ENCODE data around the gene CTNND2. TPM values are rescaled to one million over a fixed set of nuclear protein-coding genes. Genes with fewer than 3 reads are reported as not detected.

The CTNND2 gene
- total and polyA plus RNA-seq, 4 donors, result 0.05 to 0.50 (median 0.27) TPM

- peaks cover 0 to 5% (median 0%) of the 10 kb centered on the region in 4 donors for H3K9me3 ChIP-seq (ENCODE audit: control insufficient read depth in 4 of 4, low read length in 3 of 4)
- 84% methylated on average over 7 of the region's 7 CpGs for WGBS
- peaks cover 0 to 6% (median 4%) of the 10 kb centered on the region in 4 donors for H3K27me3 ChIP-seq (ENCODE audit: control insufficient read depth in 4 of 4, insufficient read depth in 4 of 4, low read length in 3 of 4)
- peaks cover 6 to 16% (median 10%) of the 10 kb centered on the region in 4 donors for H3K4me1 ChIP-seq (ENCODE audit: control insufficient read depth in 4 of 4, insufficient read depth in 4 of 4, low read length in 3 of 4)
- H3K4me3 ChIP-seq (ENCODE audit: low read depth in 1 of 3, low read length in 3 of 3), result no peak overlapping the region
- H3K9ac ChIP-seq (ENCODE audit: low read depth in 1 of 2, low read length in 2 of 2), result no peak overlapping the region
- TF ChIP-seq SP1 (IDR thresholded peaks at IDR 0.05), result no peak
- TF ChIP-seq HNF4A (conservative IDR thresholded peaks at IDR 0.05), result no peak
- TF ChIP-seq EGR1 (IDR thresholded peaks at IDR 0.05; ENCODE audit: low read depth in 2 of 2), result no peak
- no peak for TF ChIP-seq NR2F2 (IDR thresholded peaks at IDR 0.05)
- TF ChIP-seq FOXA2 (IDR thresholded peaks at IDR 0.05), result no peak
- TF ChIP-seq TAF1 (conservative IDR thresholded peaks at IDR 0.05), result no peak
- TF ChIP-seq, protein P1, sequence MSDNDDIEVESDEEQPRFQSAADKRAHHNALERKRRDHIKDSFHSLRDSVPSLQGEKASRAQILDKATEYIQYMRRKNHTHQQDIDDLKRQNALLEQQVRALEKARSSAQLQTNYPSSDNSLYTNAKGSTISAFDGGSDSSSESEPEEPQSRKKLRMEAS (IDR thresholded peaks at IDR 0.05), result no peak
- no peak for TF ChIP-seq ATF3 (IDR thresholded peaks at IDR 0.05)
- no peak for TF ChIP-seq RXRA (IDR thresholded peaks at IDR 0.05)
- H3K27ac ChIP-seq (ENCODE audit: low read depth in 1 of 2, low read length in 2 of 2), result no peak overlapping the region
- no peak for DNase-seq (ENCODE audit: low spot score)
- no peaks in the 10 kb centered on the region for H3K36me3 ChIP-seq (ENCODE audit: control insufficient read depth in 4 of 4, insufficient read depth in 3 of 4, low read depth in 1 of 4, low read length in 3 of 4)
Observed at GRCh38 chr5:11383506-11384095, 520.6 kb downstream of the CTNND2 start.

DNA sequence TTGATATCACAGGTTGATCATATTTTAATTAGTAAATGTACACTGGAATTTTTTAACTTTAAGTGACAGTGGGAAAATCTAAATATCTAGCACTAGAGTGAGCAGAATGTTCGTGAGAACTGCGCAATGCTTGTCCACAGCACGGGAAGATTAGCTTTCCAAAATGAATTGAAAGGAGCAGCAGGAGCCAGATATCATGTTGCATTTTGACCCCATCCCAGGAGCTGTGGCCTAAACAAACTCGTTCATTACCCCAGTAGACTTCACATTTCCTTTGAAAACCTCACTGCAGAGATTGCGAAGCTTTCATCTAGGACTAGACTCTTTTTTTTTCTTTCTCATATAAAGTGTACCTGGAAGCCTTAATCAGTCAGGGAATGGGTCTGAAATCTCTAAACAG, 525.8 kb downstream of the CTNND2 start:
- no peaks in the 10 kb centered on the region for H3K4me1 ChIP-seq (ENCODE audit: control insufficient read depth in 4 of 4, insufficient read depth in 4 of 4, low read length in 3 of 4)
- no peak overlapping the region for H3K9ac ChIP-seq (ENCODE audit: low read depth in 1 of 2, low read length in 2 of 2)
- H3K27ac ChIP-seq (ENCODE audit: low read depth in 1 of 2, low read length in 2 of 2), result no peak overlapping the region
- no peaks in the 10 kb centered on the region for H3K36me3 ChIP-seq (ENCODE audit: control insufficient read depth in 4 of 4, insufficient read depth in 3 of 4, low read depth in 1 of 4, low read length in 3 of 4)
- no peak for DNase-seq (ENCODE audit: low spot score)
- peaks cover 0 to under 1% (median 0%) of the 10 kb centered on the region in 4 donors for H3K9me3 ChIP-seq (ENCODE audit: control insufficient read depth in 4 of 4, low read length in 3 of 4)
- TF ChIP-seq ZBTB33 (IDR thresholded peaks at IDR 0.05), result no peak
- TF ChIP-seq FOXA1 (IDR thresholded peaks at IDR 0.05), result no peak
- TF ChIP-seq FOXA2 (IDR thresholded peaks at IDR 0.05), result no peak
- no peak for TF ChIP-seq RXRA (IDR thresholded peaks at IDR 0.05)
- TF ChIP-seq SP1 (IDR thresholded peaks at IDR 0.05), result no peak
- no peak for TF ChIP-seq HNF4A (conservative IDR thresholded peaks at IDR 0.05)
- no peak for TF ChIP-seq NR2F2 (IDR thresholded peaks at IDR 0.05)
- TF ChIP-seq RAD21 (IDR thresholded peaks at IDR 0.05), result no peak
- TF ChIP-seq JUND (IDR thresholded peaks at IDR 0.05), result no peak
- TF ChIP-seq, protein P2, sequence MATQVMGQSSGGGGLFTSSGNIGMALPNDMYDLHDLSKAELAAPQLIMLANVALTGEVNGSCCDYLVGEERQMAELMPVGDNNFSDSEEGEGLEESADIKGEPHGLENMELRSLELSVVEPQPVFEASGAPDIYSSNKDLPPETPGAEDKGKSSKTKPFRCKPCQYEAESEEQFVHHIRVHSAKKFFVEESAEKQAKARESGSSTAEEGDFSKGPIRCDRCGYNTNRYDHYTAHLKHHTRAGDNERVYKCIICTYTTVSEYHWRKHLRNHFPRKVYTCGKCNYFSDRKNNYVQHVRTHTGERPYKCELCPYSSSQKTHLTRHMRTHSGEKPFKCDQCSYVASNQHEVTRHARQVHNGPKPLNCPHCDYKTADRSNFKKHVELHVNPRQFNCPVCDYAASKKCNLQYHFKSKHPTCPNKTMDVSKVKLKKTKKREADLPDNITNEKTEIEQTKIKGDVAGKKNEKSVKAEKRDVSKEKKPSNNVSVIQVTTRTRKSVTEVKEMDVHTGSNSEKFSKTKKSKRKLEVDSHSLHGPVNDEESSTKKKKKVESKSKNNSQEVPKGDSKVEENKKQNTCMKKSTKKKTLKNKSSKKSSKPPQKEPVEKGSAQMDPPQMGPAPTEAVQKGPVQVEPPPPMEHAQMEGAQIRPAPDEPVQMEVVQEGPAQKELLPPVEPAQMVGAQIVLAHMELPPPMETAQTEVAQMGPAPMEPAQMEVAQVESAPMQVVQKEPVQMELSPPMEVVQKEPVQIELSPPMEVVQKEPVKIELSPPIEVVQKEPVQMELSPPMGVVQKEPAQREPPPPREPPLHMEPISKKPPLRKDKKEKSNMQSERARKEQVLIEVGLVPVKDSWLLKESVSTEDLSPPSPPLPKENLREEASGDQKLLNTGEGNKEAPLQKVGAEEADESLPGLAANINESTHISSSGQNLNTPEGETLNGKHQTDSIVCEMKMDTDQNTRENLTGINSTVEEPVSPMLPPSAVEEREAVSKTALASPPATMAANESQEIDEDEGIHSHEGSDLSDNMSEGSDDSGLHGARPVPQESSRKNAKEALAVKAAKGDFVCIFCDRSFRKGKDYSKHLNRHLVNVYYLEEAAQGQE (IDR thresholded peaks at IDR 0.05), result no peak
- no peak for TF ChIP-seq EGR1 (IDR thresholded peaks at IDR 0.05; ENCODE audit: low read depth in 2 of 2)
- no peak for TF ChIP-seq YY1 (IDR thresholded peaks at IDR 0.05)
- no peak overlapping the region for H3K4me3 ChIP-seq (ENCODE audit: low read depth in 1 of 3, low read length in 3 of 3)
- 85% methylated on average over 5 of the region's 5 CpGs for WGBS
- peaks cover 0 to 2% (median 0%) of the 10 kb centered on the region in 4 donors for H3K27me3 ChIP-seq (ENCODE audit: control insufficient read depth in 4 of 4, insufficient read depth in 4 of 4, low read length in 3 of 4)
